Measurements from ENCODE around the gene PTPRB.

DNA sequence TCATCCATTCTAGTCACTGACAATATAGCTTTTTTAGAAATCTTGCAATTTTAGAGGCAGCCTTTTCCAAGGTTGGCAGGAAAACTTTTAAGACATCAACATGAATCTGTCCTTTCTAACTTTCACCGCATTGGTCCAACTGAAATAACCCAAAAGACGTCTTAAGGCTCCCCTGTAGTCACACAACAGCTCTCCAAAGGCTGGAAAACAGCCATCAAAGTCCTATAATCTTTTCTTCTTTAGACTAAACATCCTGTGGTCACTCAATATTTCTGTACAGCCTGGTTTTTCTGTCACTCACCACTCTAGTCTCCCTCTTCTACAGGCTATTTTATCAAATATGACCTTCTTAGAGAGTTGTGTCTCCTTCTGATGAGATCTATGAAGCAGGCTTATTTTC is 4.5 kb upstream of the PTPRB start:
- TF ChIP-seq POLR2A (IDR thresholded peaks at IDR 0.05) (no peak), POLR2AphosphoS5 (IDR thresholded peaks at IDR 0.05) (no peak)

Measured in stomach (tissue), 4 donors.